Right forelimb (tissue), 1 donor: ENCODE measurements around the gene GORASP1.

Source experiments
- DNase-seq: peaks from one replicate; pipeline ENCODE4 v3.0.0-alpha.2; 2018

The GORASP1 gene

GRCh38 chr3:39102504-39103323 lies 4.7 kb downstream of the GORASP1 start:
- DNase-seq = no peak

GRCh38 chr3:39101022-39101689 lies 6.3 kb downstream of the GORASP1 start:
- no peak for DNase-seq

GRCh38 chr3:39100500-39100886 lies 6.9 kb downstream of the GORASP1 start:
- DNase-seq = no peak

- no peak for DNase-seq
Measured at GRCh38 chr3:39099738-39100499, 7.5 kb downstream of the GORASP1 start.

GRCh38 chr3:39099242-39099641 lies 8.2 kb downstream of the GORASP1 start:
- no peak for DNase-seq

GRCh38 chr3:39098473-39099000 lies 8.9 kb downstream of the GORASP1 start:
- DNase-seq = no peak

GRCh38 chr3:39097716-39098472 lies 9.5 kb downstream of the GORASP1 start:
- DNase-seq = no peak

- DNase-seq = no peak
Measured at GRCh38 chr3:39096775-39097174, 10.7 kb downstream of the GORASP1 start.

- no peak for DNase-seq
Measured at GRCh38 chr3:39095778-39096177, 11.6 kb downstream of the GORASP1 start.

- DNase-seq = no peak
Measured at GRCh38 chr3:39094851-39095677, 12.4 kb downstream of the GORASP1 start.

GRCh38 chr3:39090922-39091321 lies 16.5 kb downstream of the GORASP1 start:
- no peak for DNase-seq

- DNase-seq = no peak
Measured at GRCh38 chr3:39088889-39089288, 18.5 kb downstream of the GORASP1 start.

GRCh38 chr3:39088456-39088855 lies 19.0 kb downstream of the GORASP1 start:
- DNase-seq = no peak

- no peak for DNase-seq
Measured at GRCh38 chr3:39086144-39086543, 21.3 kb downstream of the GORASP1 start.

GRCh38 chr3:39082666-39083313 lies 24.6 kb downstream of the GORASP1 start:
- no peak for DNase-seq

- DNase-seq = no peak
Measured at GRCh38 chr3:39080026-39080425, 27.4 kb downstream of the GORASP1 start.

GRCh38 chr3:39079530-39079929 lies 27.9 kb downstream of the GORASP1 start:
- no peak for DNase-seq

GRCh38 chr3:39075910-39076309 lies 31.5 kb downstream of the GORASP1 start:
- DNase-seq = no peak

GRCh38 chr3:39068556-39068955 lies 38.9 kb downstream of the GORASP1 start:
- DNase-seq = no peak

- DNase-seq = no peak
Measured at GRCh38 chr3:39067286-39067685, 40.1 kb downstream of the GORASP1 start.

GRCh38 chr3:39065197-39065596 lies 42.2 kb downstream of the GORASP1 start:
- no peak for DNase-seq
